Measurements from ENCODE around the gene KIF7. TPM values are rescaled to one million over a fixed set of nuclear protein-coding genes. Genes with fewer than 3 reads are reported as not detected.

KIF7 gene
- polyA plus RNA-seq, 1 donor from 2014 or later: 5.2 TPM

GRCh38 chr15:89616228-89616627 is 39.0 kb downstream of the KIF7 start:
- no peaks in the 10 kb centered on the region for H3K9me2 ChIP-seq (ENCODE audit: insufficient read depth, low read length)
- TF ChIP-seq EZH2 (IDR thresholded peaks at IDR 0.05; ENCODE audit: borderline replicate concordance, insufficient read depth, low read length, poor library complexity, severe bottlenecking): no peak
- TF ChIP-seq SMC3 (conservative IDR thresholded peaks at IDR 0.05; ENCODE audit: poor library complexity): no peak
- TF ChIP-seq EP300 (conservative IDR thresholded peaks at IDR 0.05; ENCODE audit: poor library complexity, severe bottlenecking): no peak
- TF ChIP-seq TAF1 (IDR thresholded peaks at IDR 0.05; ENCODE audit: low read depth): no peak
- no peak for TF ChIP-seq POLR2AphosphoS5 (IDR thresholded peaks at IDR 0.05)
- TF ChIP-seq RAD21 (conservative IDR thresholded peaks at IDR 0.05): no peak
- TF ChIP-seq MXI1 (conservative IDR thresholded peaks at IDR 0.05; ENCODE audit: poor library complexity, severe bottlenecking): no peak
- no peak for TF ChIP-seq REST (IDR thresholded peaks at IDR 0.05; ENCODE audit: borderline replicate concordance)
- no peak for TF ChIP-seq CTCF (IDR thresholded peaks at IDR 0.05; ENCODE audit: poor library complexity, severe bottlenecking)
- H3K4me2 ChIP-seq (ENCODE audit: low read length): no peak overlapping the region
- no peaks in the 10 kb centered on the region for H3K79me2 ChIP-seq (replicated peaks; ENCODE audit: insufficient read depth, low read length)
- no peak overlapping the region for H3K4me3 ChIP-seq (ENCODE audit: low read length)
- H3K27ac ChIP-seq (ENCODE audit: low read length): no peak overlapping the region
- H2AFZ ChIP-seq (ENCODE audit: low read depth, low read length): no peak overlapping the region
- H4K20me1 ChIP-seq (ENCODE audit: insufficient read depth): no peaks in the 10 kb centered on the region
- no peaks in the 10 kb centered on the region for H3K9me3 ChIP-seq (ENCODE audit: low read length)
- H3K27me3 ChIP-seq (ENCODE audit: insufficient read depth, low read depth, low read length): no peaks in the 10 kb centered on the region
- no peak overlapping the region for H3K9ac ChIP-seq (ENCODE audit: low read length)
- H3F3A ChIP-seq (ENCODE audit: insufficient read depth, low read length, poor library complexity, severe bottlenecking): no peaks in the 10 kb centered on the region
- H3K36me3 ChIP-seq (ENCODE audit: insufficient read depth, low read length): no peaks in the 10 kb centered on the region

GRCh38 chr15:89615135-89615534 is 40.1 kb downstream of the KIF7 start:
- Histone ChIP-seq H3K27ac (ENCODE audit: low read length) (no peak overlapping the region), H2AFZ (ENCODE audit: low read depth, low read length) (no peak overlapping the region), H4K20me1 (ENCODE audit: insufficient read depth) (no peaks in the 10 kb centered on the region), H3K9ac (ENCODE audit: low read length) (no peak overlapping the region), H3K27me3 (ENCODE audit: insufficient read depth, low read depth, low read length) (no peaks in the 10 kb centered on the region), H3K79me2 (replicated peaks; ENCODE audit: insufficient read depth, low read length) (no peaks in the 10 kb centered on the region), H3K4me2 (ENCODE audit: low read length) (no peak overlapping the region), H3K9me3 (ENCODE audit: low read length) (no peaks in the 10 kb centered on the region), H3K36me3 (ENCODE audit: insufficient read depth, low read length) (no peaks in the 10 kb centered on the region), H3K4me3 (ENCODE audit: low read length) (no peak overlapping the region), H3F3A (ENCODE audit: insufficient read depth, low read length, poor library complexity, severe bottlenecking) (no peaks in the 10 kb centered on the region), H3K9me2 (ENCODE audit: insufficient read depth, low read length) (no peaks in the 10 kb centered on the region)
- TF ChIP-seq CTCF (IDR thresholded peaks at IDR 0.05; ENCODE audit: poor library complexity, severe bottlenecking) (no peak), SMC3 (conservative IDR thresholded peaks at IDR 0.05; ENCODE audit: poor library complexity) (no peak), REST (IDR thresholded peaks at IDR 0.05; ENCODE audit: borderline replicate concordance) (no peak), TAF1 (IDR thresholded peaks at IDR 0.05; ENCODE audit: low read depth) (no peak), POLR2AphosphoS5 (IDR thresholded peaks at IDR 0.05) (no peak), RAD21 (conservative IDR thresholded peaks at IDR 0.05) (no peak), EP300 (conservative IDR thresholded peaks at IDR 0.05; ENCODE audit: poor library complexity, severe bottlenecking) (no peak), EZH2 (IDR thresholded peaks at IDR 0.05; ENCODE audit: borderline replicate concordance, insufficient read depth, low read length, poor library complexity, severe bottlenecking) (no peak), MXI1 (conservative IDR thresholded peaks at IDR 0.05; ENCODE audit: poor library complexity, severe bottlenecking) (no peak)
